ENCODE measurements around the gene RALGPS1.

Gene RALGPS1

GRCh38 chr9:127174386-127175318 lies 260.1 kb downstream of the RALGPS1 start:
- DNase-seq (ENCODE audit: low read depth in 3 of 3): no peak

GRCh38 chr9:127175319-127175715 lies 260.7 kb downstream of the RALGPS1 start:
- DNase-seq (ENCODE audit: low read depth in 3 of 3): no peak

GRCh38 chr9:127175764-127176163 lies 261.2 kb downstream of the RALGPS1 start:
- no peak for DNase-seq (ENCODE audit: low read depth in 3 of 3)

GRCh38 chr9:127176631-127177030 lies 262.0 kb downstream of the RALGPS1 start:
- no peak for DNase-seq (ENCODE audit: low read depth in 3 of 3)

- DNase-seq (ENCODE audit: low read depth in 3 of 3): no peak
Measured at GRCh38 chr9:127177231-127177630, 262.6 kb downstream of the RALGPS1 start.

GRCh38 chr9:127177665-127178265 lies 263.2 kb downstream of the RALGPS1 start:
- DNase-seq (ENCODE audit: low read depth in 3 of 3): no peak

GRCh38 chr9:127178686-127179632 lies 264.4 kb downstream of the RALGPS1 start:
- no peak for DNase-seq (ENCODE audit: low read depth in 3 of 3)

- DNase-seq (ENCODE audit: low read depth in 3 of 3): no peak
Measured at GRCh38 chr9:127179633-127180441, 265.3 kb downstream of the RALGPS1 start.

- DNase-seq (ENCODE audit: low read depth in 3 of 3): no peak
Measured at GRCh38 chr9:127180457-127181314, 266.1 kb downstream of the RALGPS1 start.

- no peak for DNase-seq (ENCODE audit: low read depth in 3 of 3)
Measured at GRCh38 chr9:127181315-127181580, 266.7 kb downstream of the RALGPS1 start.

GRCh38 chr9:127181595-127182190 lies 267.1 kb downstream of the RALGPS1 start:
- no peak for DNase-seq (ENCODE audit: low read depth in 3 of 3)

- DNase-seq (ENCODE audit: low read depth in 3 of 3): no peak
Measured at GRCh38 chr9:127182901-127183746, 268.5 kb downstream of the RALGPS1 start.

GRCh38 chr9:127183814-127184582 lies 269.4 kb downstream of the RALGPS1 start:
- DNase-seq (ENCODE audit: low read depth in 3 of 3): no peak

- no peak for DNase-seq (ENCODE audit: low read depth in 3 of 3)
Measured at GRCh38 chr9:127184641-127185040, 270.1 kb downstream of the RALGPS1 start.

- no peak for DNase-seq (ENCODE audit: low read depth in 3 of 3)
Measured at GRCh38 chr9:127185181-127185580, 270.6 kb downstream of the RALGPS1 start.

GRCh38 chr9:127185931-127186781 lies 271.6 kb downstream of the RALGPS1 start:
- no peak for DNase-seq (ENCODE audit: low read depth in 3 of 3)

GRCh38 chr9:127186806-127187205 lies 272.2 kb downstream of the RALGPS1 start:
- no peak for DNase-seq (ENCODE audit: low read depth in 3 of 3)
